OCI-LY7 (cell line): ENCODE results near the gene GLO1. TPM values are rescaled to one million over a fixed set of nuclear protein-coding genes. Genes with fewer than 3 reads are reported as not detected.

Experiments used
- BruUV-seq: library from RNA; stranded (reverse); fragments of 400-500 nt; replicated peaks from 2 replicates; lab custom pipeline; 2021; lab: Mats Ljungman, UMichigan
- CTCF ChIA-PET: fragments of 300-600 bp; sonication (Branson Sonifier 250); formaldehyde crosslinking; loops from one replicate; lab custom pipeline; 2022; ENCODE audit warnings: antibody characterized with exemption; ENCODE audit not compliant: unreplicated experiment; lab: Charles Lee
- POLR2A ChIA-PET: fragments of 300-600 bp; sonication (Branson Sonifier 250); formaldehyde crosslinking; loops from one replicate; lab custom pipeline; 2022; ENCODE audit warnings: antibody characterized with exemption; lab: Charles Lee
- DNase-seq: peaks from one replicate; pipeline ENCODE4 v3.0.0-alpha.2; 2015; ENCODE audit warnings: low spot score
- H2AFZ ChIP-seq: fragments of 200-600 bp; sonication (generic), shearing (Covaris generic); 2 replicates; pipeline ENCODE4 v1.6.1; 2014; ENCODE audit warnings: mild to moderate bottlenecking, antibody characterized with exemption, low read length, moderate library complexity
- H3K27ac ChIP-seq: fragments of 200-600 bp; sonication (generic); 2 replicates; pipeline ENCODE4 v1.5.1; 2014; ENCODE audit warnings: mixed run types, low read depth, mild to moderate bottlenecking, moderate library complexity, low read length, inconsistent platforms; ENCODE audit not compliant: poor library complexity, severe bottlenecking
- H3K36me3 ChIP-seq: fragments of 200-600 bp; sonication (generic); 2 replicates; pipeline ENCODE4 v1.6.1; 2014; ENCODE audit warnings: mild to moderate bottlenecking, antibody characterized with exemption, low read length, moderate library complexity, mixed read lengths; ENCODE audit not compliant: insufficient read depth
- H3K4me1 ChIP-seq: fragments of 200-600 bp; sonication (generic); 2 replicates; pipeline ENCODE4 v1.5.1; 2014; ENCODE audit warnings: mild to moderate bottlenecking, low read length; ENCODE audit not compliant: insufficient read depth, poor library complexity, severe bottlenecking
- H3K4me2 ChIP-seq: fragments of 200-600 bp; sonication (generic); 2 replicates; pipeline ENCODE4 v1.6.1; 2014; ENCODE audit warnings: mild to moderate bottlenecking, low read length
- H3K4me3 ChIP-seq: fragments of 200-600 bp; sonication (generic); 2 replicates; pipeline ENCODE4 v1.5.1; 2014; ENCODE audit warnings: mild to moderate bottlenecking, low read depth, low read length; ENCODE audit not compliant: poor library complexity, severe bottlenecking
- H3K79me2 ChIP-seq: fragments of 200-600 bp; sonication (generic); 2 replicates; pipeline ENCODE4 v1.6.1; 2016; ENCODE audit warnings: low read depth, mild to moderate bottlenecking, low read length, moderate library complexity, mixed read lengths; ENCODE audit not compliant: insufficient read depth
- H3K9me2 ChIP-seq: fragments of 200-600 bp; sonication (generic); 2 replicates; pipeline ENCODE4 v1.6.1; 2016; ENCODE audit warnings: mild to moderate bottlenecking, low read length, mixed read lengths; ENCODE audit not compliant: insufficient read depth
- H3K9me3 ChIP-seq: fragments of 200-600 bp; sonication (generic); 2 replicates; pipeline ENCODE4 v1.6.1; 2014; ENCODE audit warnings: mild to moderate bottlenecking, mixed run types, low read length, mixed read lengths
- H4K20me1 ChIP-seq: fragments of 200-600 bp; sonication (generic); 2 replicates; pipeline ENCODE4 v1.6.1; 2014; ENCODE audit warnings: mild to moderate bottlenecking, antibody characterized with exemption, low read length, moderate library complexity, mixed read lengths; ENCODE audit not compliant: insufficient read depth
- EZH2phosphoT487 ChIP-seq: fragments of 200-600 bp; sonication (generic); IDR thresholded peaks from 2 replicates; pipeline ENCODE4 v1.6.1; 2018; ENCODE audit warnings: low read depth, borderline replicate concordance, mild to moderate bottlenecking, mixed run types, antibody characterized with exemption, low read length, moderate library complexity, mixed read lengths
- intact Hi-C: fragments of 100-400 bp; cut with micrococcal nuclease; formaldehyde crosslinking; loops from one replicate; pipeline ENCODE4 v1.10.0; 2022; ENCODE audit not compliant: unreplicated experiment
- total RNA-seq, 2 experiments: library from RNA; depleted of rRNA in 1 of 2; stranded (reverse); fragments of >200 nt in 1 of 2; shearing (Covaris generic) in 1 of 2; gene quantifications; 2 replicates each; pipeline ENCODE4 v1.2.3, GENCODE V29; 2014 to 2022
- TF ChIP-seq, protein P1 (sequence below): fragments of 200-600 bp; sonication (generic); conservative IDR thresholded peaks from 2 replicates; pipeline ENCODE4 v1.5.1; 2014; ENCODE audit warnings: mild to moderate bottlenecking, antibody characterized with exemption, low read length, moderate library complexity, mixed read lengths

GLO1 gene
- total RNA-seq, 2 experiments from 2014 or later: 92.2 to 93.2 TPM

DNA sequence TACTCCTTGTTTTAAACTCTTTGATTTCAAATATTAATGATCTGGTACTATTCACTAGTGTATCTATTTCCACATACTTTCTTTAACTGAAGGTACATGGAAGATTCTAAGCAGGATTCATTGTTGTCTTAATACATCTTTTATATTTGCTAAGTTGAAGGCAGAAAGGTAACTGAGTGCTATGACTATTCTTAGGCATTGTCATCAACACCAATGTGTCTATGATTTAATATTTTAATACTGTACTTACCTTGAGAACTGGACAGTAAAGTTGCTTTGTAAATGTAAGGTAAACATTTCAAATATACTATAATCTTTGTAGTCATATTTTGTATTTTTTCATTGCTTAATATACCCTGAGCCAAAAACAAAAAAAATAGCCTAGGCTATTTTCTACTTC, 54.3 kb downstream of the GLO1 start:
- Histone ChIP-seq H3K4me1 (no peaks in the 10 kb centered on the region), H3K9me3 (no peaks in the 10 kb centered on the region), H3K79me2 (no peaks in the 10 kb centered on the region), H2AFZ (no peak overlapping the region), H4K20me1 (no peaks in the 10 kb centered on the region), H3K36me3 (no peaks in the 10 kb centered on the region), H3K27ac (no peak overlapping the region), H3K9me2 (no peaks in the 10 kb centered on the region), H3K4me3 (no peak overlapping the region), H3K4me2 (no peak overlapping the region)
- BruUV-seq: no TSS peak
- ChIA-PET POLR2A (no interaction called here), CTCF (no interaction called here)
- intact Hi-C loops: no loop called here
- TF ChIP-seq, protein P1, sequence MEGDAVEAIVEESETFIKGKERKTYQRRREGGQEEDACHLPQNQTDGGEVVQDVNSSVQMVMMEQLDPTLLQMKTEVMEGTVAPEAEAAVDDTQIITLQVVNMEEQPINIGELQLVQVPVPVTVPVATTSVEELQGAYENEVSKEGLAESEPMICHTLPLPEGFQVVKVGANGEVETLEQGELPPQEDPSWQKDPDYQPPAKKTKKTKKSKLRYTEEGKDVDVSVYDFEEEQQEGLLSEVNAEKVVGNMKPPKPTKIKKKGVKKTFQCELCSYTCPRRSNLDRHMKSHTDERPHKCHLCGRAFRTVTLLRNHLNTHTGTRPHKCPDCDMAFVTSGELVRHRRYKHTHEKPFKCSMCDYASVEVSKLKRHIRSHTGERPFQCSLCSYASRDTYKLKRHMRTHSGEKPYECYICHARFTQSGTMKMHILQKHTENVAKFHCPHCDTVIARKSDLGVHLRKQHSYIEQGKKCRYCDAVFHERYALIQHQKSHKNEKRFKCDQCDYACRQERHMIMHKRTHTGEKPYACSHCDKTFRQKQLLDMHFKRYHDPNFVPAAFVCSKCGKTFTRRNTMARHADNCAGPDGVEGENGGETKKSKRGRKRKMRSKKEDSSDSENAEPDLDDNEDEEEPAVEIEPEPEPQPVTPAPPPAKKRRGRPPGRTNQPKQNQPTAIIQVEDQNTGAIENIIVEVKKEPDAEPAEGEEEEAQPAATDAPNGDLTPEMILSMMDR: no peak
- no peak for TF ChIP-seq EZH2phosphoT487
- DNase-seq: no peak

DNA sequence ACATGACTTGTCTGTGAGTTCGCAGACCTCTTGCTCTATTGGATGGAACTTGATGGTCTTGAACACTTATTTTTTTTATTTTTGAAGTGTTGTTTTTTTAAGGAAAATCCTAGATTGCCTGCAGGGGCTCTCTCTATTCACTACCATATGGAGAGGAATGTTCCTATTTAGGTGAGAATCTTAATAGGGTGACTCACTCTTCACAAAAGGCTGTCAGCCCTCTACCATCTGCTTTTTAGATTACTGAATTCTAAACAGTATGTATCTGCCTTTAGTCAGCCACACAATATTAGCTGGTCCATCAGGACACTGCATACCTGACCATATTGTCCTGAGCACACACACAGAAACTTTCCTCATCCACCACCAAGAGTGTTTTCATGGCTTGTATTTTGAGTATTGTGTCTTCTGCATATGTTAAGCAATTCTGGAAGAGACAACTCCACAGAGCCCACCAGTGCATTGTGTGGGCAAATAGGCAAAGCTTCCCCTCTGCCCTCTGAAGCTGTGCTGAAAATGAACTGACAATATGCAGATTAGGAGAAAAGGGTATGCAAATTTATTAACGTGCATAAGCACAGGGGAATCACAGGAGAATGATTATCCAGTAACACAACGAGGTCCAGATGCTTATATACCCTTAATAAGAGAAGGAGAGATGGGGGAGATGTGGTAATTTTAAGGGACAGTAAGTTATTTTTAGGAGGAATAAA, 56.6 kb downstream of the GLO1 start:
- DNase-seq: no peak
- POLR2A ChIA-PET: interaction anchor here (1.2 kb wide), 1 partner anchor 57 kb away, joined by 7 read pairs; the partner anchor contains the start of gene GLO1

More for the DNA sequence above, 56.6 kb downstream of the GLO1 start:
- TF ChIP-seq, protein P1: no peak
- no peak for TF ChIP-seq EZH2phosphoT487
- Histone ChIP-seq H3K36me3 (no peaks in the 10 kb centered on the region), H3K9me3 (no peaks in the 10 kb centered on the region), H2AFZ (no peak overlapping the region), H3K4me1 (peaks cover under 1% of the 10 kb centered on the region), H3K4me3 (no peak overlapping the region), H4K20me1 (no peaks in the 10 kb centered on the region), H3K27ac (no peak overlapping the region), H3K79me2 (no peaks in the 10 kb centered on the region), H3K9me2 (no peaks in the 10 kb centered on the region), H3K4me2 (no peak overlapping the region)
- CTCF ChIA-PET: no interaction called here
- no TSS peak for BruUV-seq
- intact Hi-C loops: no loop called here
